K562 (cell line): ENCODE results near the gene PFKP. TPM values are rescaled to one million over a fixed set of nuclear protein-coding genes. Genes with fewer than 3 reads are reported as not detected.

Experiments
- ATAC-seq: fragments of 200-7000 bp; cut with Tn5 transposase; 3 replicates; pipeline ENCODE4 v1.9.1; 2020; ENCODE audit warnings: moderate library complexity
- BruUV-seq: library from RNA; stranded (reverse); fragments of 400-500 nt; replicated peaks from 2 replicates; lab custom pipeline; 2021; lab: Mats Ljungman, UMichigan
- CTCF ChIA-PET: fragments of 300-600 bp; formaldehyde crosslinking; extraction: SDS; loops from one replicate; lab custom pipeline; 2021; ENCODE audit warnings: low intra/inter-chr PET ratio; lab: Yijun Ruan, JAX
- POLR2A ChIA-PET: fragments of 300-600, 350-650 bp; sonication (Branson Sonifier 250); formaldehyde crosslinking; extraction: SDS; loops from one replicate; lab custom pipeline; 2021; ENCODE audit warnings: antibody characterized with exemption, inconsistent platforms; lab: Yijun Ruan, JAX
- DNase-seq, 4 experiments: peaks; one replicate each; pipeline versions ENCODE4 v3.0.0 to v3.0.0-alpha.2; 2011 to 2018; ENCODE audit warnings: low spot score in 3 of 4, mixed read lengths in 3 of 4; ENCODE audit errors: extremely low read depth in 1 of 4
- FAIRE-seq: peaks from 2 replicates; lab custom pipeline; 2011; peaks lifted over from hg19 to GRCh38; lab: Jason Lieb, UNC
- H2AFZ ChIP-seq: 2 replicates; pipeline ENCODE4 v1.6.0; 2011; ENCODE audit warnings: low read depth, low read length, control low read depth, inconsistent platforms
- H3K27ac ChIP-seq: fragments of 200-600 bp; 3 replicates; pipeline ENCODE4 v1.8.0; 2011; ENCODE audit warnings: low read depth, mild to moderate bottlenecking, control low read depth, inconsistent platforms, low read length, moderate library complexity, mixed read lengths; ENCODE audit errors: extremely low read depth
- H3K27me3 ChIP-seq, 2 experiments: fragments of 300-600 bp in 1 of 2; 2 replicates in 1 of 2; 3 replicates in 1 of 2; pipeline versions ENCODE4 v1.6.0 to v1.8.0; 2011; ENCODE audit warnings: inconsistent platforms in 2 of 2, low read length in 2 of 2, mild to moderate bottlenecking in 1 of 2, mixed read lengths in 1 of 2, moderate library complexity in 1 of 2; ENCODE audit not compliant: control insufficient read depth in 2 of 2, insufficient read depth in 2 of 2
- H3K36me3 ChIP-seq: fragments of 300-600 bp; 3 replicates; pipeline ENCODE4 v1.8.0; 2011; ENCODE audit warnings: mild to moderate bottlenecking, low read length, inconsistent platforms; ENCODE audit not compliant: control insufficient read depth, insufficient read depth
- H3K4me1 ChIP-seq, 2 experiments: fragments of 200-600 bp in 1 of 2; replicated peaks in 1 of 2; 2 replicates in 1 of 2; 3 replicates in 1 of 2; pipeline versions ENCODE4 v1.5.1 to v1.8.0; 2011; ENCODE audit warnings: inconsistent platforms in 2 of 2, low read length in 2 of 2, mild to moderate bottlenecking in 1 of 2, mixed read lengths in 1 of 2, moderate library complexity in 1 of 2; ENCODE audit not compliant: control insufficient read depth in 2 of 2, insufficient read depth in 2 of 2
- H3K4me2 ChIP-seq: 2 replicates; pipeline ENCODE4 v1.6.1; 2011; ENCODE audit warnings: low read length, control low read depth, inconsistent platforms, mixed read lengths; ENCODE audit not compliant: insufficient read depth
- H3K4me3 ChIP-seq: fragments of 200-600 bp; sonication (generic), shearing (Covaris generic); 2 replicates; pipeline ENCODE4 v1.5.1; 2016; ENCODE audit warnings: control low read depth, inconsistent platforms
- H3K79me2 ChIP-seq: fragments of 200-600 bp; 3 replicates; pipeline ENCODE4 v1.8.0; 2011; ENCODE audit warnings: low read length, inconsistent platforms; ENCODE audit not compliant: control insufficient read depth, insufficient read depth
- H3K9ac ChIP-seq, 2 experiments: 2 replicates each; pipeline versions ENCODE4 v1.6.0 to v1.6.1; 2011; ENCODE audit warnings: low read depth in 2 of 2, low read length in 2 of 2, control low read depth in 1 of 2, inconsistent platforms in 1 of 2, mild to moderate bottlenecking in 1 of 2, mixed read lengths in 1 of 2; ENCODE audit not compliant: insufficient read depth in 1 of 2
- H3K9me1 ChIP-seq: one replicate; pipeline ENCODE4 v1.6.0; 2011; ENCODE audit warnings: inconsistent platforms, mild to moderate bottlenecking, low read length, moderate library complexity; ENCODE audit not compliant: control insufficient read depth, insufficient read depth
- H3K9me3 ChIP-seq: replicated peaks from 2 replicates; pipeline ENCODE4 v1.5.1; 2011; ENCODE audit warnings: low read depth, low read length, inconsistent platforms; ENCODE audit not compliant: control insufficient read depth, insufficient read depth
- H4K20me1 ChIP-seq: replicated peaks from 2 replicates; pipeline ENCODE4 v1.6.1; 2011; ENCODE audit warnings: low read length, inconsistent platforms, mixed read lengths; ENCODE audit not compliant: control insufficient read depth, insufficient read depth
- CUX1 ChIP-seq: fragments of 200-800 bp; sonication (Bioruptor generic); IDR thresholded peaks from 2 replicates; pipeline ENCODE4 v1.6.1; 2016; ENCODE audit warnings: missing genetic modification characterization, missing compliant biosample characterization
- EP400 ChIP-seq: fragments of 450-650 bp; IDR thresholded peaks from 2 replicates; pipeline ENCODE4 v1.6.1; 2017; ENCODE audit warnings: antibody characterized with exemption, mild to moderate bottlenecking, moderate library complexity
- RBM14 ChIP-seq: fragments of 200-400 bp; formaldehyde crosslinking; IDR thresholded peaks from 2 replicates; pipeline ENCODE4 v1.6.1; 2018; ENCODE audit warnings: low read depth, mild to moderate bottlenecking, low read length, moderate library complexity, borderline replicate concordance; ENCODE audit not compliant: insufficient read depth
- THAP12 ChIP-seq: fragments of 250-450 bp; sonication (Bioruptor Pico); IDR thresholded peaks from 2 replicates; pipeline ENCODE4 v1.9.0; 2021; ENCODE audit warnings: mild to moderate bottlenecking, inconsistent platforms
- WGBS: fragments of 100-300 bp; shearing (Covaris generic); methylation state at CpG from one replicate; pipeline ENCODE4 v1.1.6; 2016; ENCODE audit warnings: low coverage, mixed read lengths; ENCODE audit not compliant: insufficient coverage; ENCODE audit errors: missing lambda C conversion rate; 5-methylcytosine and 5-hydroxymethylcytosine counted together
- in situ Hi-C: fragments of 300-500 bp; cut with MboI; formaldehyde crosslinking; loops from 4 replicates; pipeline ENCODE4 v1.15.0; 2018; ENCODE audit warnings: inconsistent platforms, mixed read lengths
- intact Hi-C: fragments of 100-400 bp; cut with micrococcal nuclease; formaldehyde crosslinking; loops from 2 replicates; pipeline ENCODE4 v1.14.2; 2022
- polyA plus RNA-seq, 8 experiments: library from polyadenylated mRNA; depleted of rRNA in 4 of 8; stranded (reverse) in 5 of 8; unstranded in 3 of 8; fragments of >200 nt; fragmentation: Nextera tagmentation in 2 of 8; fragmentation: Illumina TruSeq in 1 of 8; extraction: Ambion mirVana in 2 of 8; extraction: Trizol in 1 of 8; gene quantifications; 2 replicates each; pipeline versions ENCODE4 v1.2.1 to v1.2.3, GENCODE V29; 2011 to 2014; ENCODE audit warnings: inconsistent platforms in 1 of 8, missing spikeins in 1 of 8
- total RNA-seq, 7 experiments: library from RNA; depleted of rRNA in 6 of 7; stranded (reverse); fragments of >200 nt in 6 of 7; fragmentation: Illumina TruSeq in 2 of 7; extraction: Trizol in 2 of 7; gene quantifications; 2 replicates each; pipeline versions ENCODE4 v1.2.1 to v1.2.3, GENCODE V29; 2011 to 2021; ENCODE audit warnings: low replicate concordance in 1 of 7
- TF ChIP-seq, protein P1 (sequence below): sonication (generic); formaldehyde crosslinking; IDR thresholded peaks from 2 replicates; pipeline ENCODE4 v1.9.0; 2022; ENCODE audit warnings: mild to moderate bottlenecking, missing genetic modification reagents
- TF ChIP-seq, protein P2 (sequence below): fragments of 450-650 bp; IDR thresholded peaks from 2 replicates; pipeline ENCODE4 v1.6.1; 2017; ENCODE audit warnings: antibody characterized with exemption, mild to moderate bottlenecking

Gene PFKP
- total and polyA plus RNA-seq, 9 of the 15 experiments (the other 6 are each of a cell fraction or from before 2014, with no cell fraction given): 23.5 to 116 (median 62.1) TPM

- no peak for ATAC-seq
- intact Hi-C loops (no loop called here), in situ Hi-C loops (no loop called here)
- BruUV-seq: no TSS peak
- no peaks in the 10 kb centered on the region for H3K27me3 ChIP-seq
- no peak overlapping the region for H3K4me2 ChIP-seq
- H2AFZ ChIP-seq: no peak overlapping the region
- DNase-seq: no peak
- H3K27ac ChIP-seq: no peak overlapping the region
- H3K9ac ChIP-seq: no peak overlapping the region
- FAIRE-seq: no peak
- H3K9me1 ChIP-seq: no peaks in the 10 kb centered on the region
- H3K36me3 ChIP-seq: peaks cover 92% of the 10 kb centered on the region; the same call in 2 of the 3 replicates
- no peaks in the 10 kb centered on the region for H4K20me1 ChIP-seq
- ChIA-PET POLR2A (interaction anchor here (0.6 kb wide), 1 partner anchor 330 kb away, joined by 3 read pairs; no protein-coding TSS in a partner anchor), CTCF (no interaction called here)
- H3K4me1 ChIP-seq: peaks cover 0 to 5% of the 10 kb centered on the region in 2 experiments; a peak in 2 of 5 replicates
- H3K79me2 ChIP-seq: no peaks in the 10 kb centered on the region
- 98% methylated on average over 10 of the region's 12 CpGs for WGBS
- H3K9me3 ChIP-seq: no peaks in the 10 kb centered on the region
- no peak overlapping the region for H3K4me3 ChIP-seq
- TF ChIP-seq, protein P1, sequence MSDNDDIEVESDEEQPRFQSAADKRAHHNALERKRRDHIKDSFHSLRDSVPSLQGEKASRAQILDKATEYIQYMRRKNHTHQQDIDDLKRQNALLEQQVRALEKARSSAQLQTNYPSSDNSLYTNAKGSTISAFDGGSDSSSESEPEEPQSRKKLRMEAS: no peak
- TF ChIP-seq CUX1 (no peak), RBM14 (no peak), THAP12 (CRISPR knock-in tag) (no peak), EP400 (no peak)
- TF ChIP-seq, protein P2, sequence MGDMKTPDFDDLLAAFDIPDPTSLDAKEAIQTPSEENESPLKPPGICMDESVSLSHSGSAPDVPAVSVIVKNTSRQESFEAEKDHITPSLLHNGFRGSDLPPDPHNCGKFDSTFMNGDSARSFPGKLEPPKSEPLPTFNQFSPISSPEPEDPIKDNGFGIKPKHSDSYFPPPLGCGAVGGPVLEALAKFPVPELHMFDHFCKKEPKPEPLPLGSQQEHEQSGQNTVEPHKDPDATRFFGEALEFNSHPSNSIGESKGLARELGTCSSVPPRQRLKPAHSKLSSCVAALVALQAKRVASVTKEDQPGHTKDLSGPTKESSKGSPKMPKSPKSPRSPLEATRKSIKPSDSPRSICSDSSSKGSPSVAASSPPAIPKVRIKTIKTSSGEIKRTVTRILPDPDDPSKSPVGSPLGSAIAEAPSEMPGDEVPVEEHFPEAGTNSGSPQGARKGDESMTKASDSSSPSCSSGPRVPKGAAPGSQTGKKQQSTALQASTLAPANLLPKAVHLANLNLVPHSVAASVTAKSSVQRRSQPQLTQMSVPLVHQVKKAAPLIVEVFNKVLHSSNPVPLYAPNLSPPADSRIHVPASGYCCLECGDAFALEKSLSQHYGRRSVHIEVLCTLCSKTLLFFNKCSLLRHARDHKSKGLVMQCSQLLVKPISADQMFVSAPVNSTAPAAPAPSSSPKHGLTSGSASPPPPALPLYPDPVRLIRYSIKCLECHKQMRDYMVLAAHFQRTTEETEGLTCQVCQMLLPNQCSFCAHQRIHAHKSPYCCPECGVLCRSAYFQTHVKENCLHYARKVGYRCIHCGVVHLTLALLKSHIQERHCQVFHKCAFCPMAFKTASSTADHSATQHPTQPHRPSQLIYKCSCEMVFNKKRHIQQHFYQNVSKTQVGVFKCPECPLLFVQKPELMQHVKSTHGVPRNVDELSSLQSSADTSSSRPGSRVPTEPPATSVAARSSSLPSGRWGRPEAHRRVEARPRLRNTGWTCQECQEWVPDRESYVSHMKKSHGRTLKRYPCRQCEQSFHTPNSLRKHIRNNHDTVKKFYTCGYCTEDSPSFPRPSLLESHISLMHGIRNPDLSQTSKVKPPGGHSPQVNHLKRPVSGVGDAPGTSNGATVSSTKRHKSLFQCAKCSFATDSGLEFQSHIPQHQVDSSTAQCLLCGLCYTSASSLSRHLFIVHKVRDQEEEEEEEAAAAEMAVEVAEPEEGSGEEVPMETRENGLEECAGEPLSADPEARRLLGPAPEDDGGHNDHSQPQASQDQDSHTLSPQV: no peak
These were observed 50.1 kb downstream of the PFKP start for GRCh38 chr10:3117486-3117885.
